GM23338 (cell line): ENCODE results near the gene XRCC4. TPM values are rescaled to one million over a fixed set of nuclear protein-coding genes. Genes with fewer than 3 reads are reported as not detected.

ENCODE experiments used
- ATAC-seq: fragments of 200-7000 bp; cut with Tn5 transposase; 3 replicates; pipeline ENCODE4 v1.9.1; 2020
- DNase-seq: peaks from one replicate; pipeline ENCODE4 v3.0.0-alpha.2; 2015; ENCODE audit warnings: low spot score
- H2AFZ ChIP-seq: fragments of 200-600 bp; sonication (generic); 2 replicates; pipeline ENCODE4 v1.8.0; 2016; ENCODE audit warnings: antibody characterized with exemption, mild to moderate bottlenecking, moderate library complexity
- H3F3A ChIP-seq: fragments of 200-600 bp; sonication (generic); replicated peaks from 2 replicates; pipeline ENCODE4 v1.8.0; 2017; ENCODE audit warnings: antibody characterized with exemption, mixed run types, low read depth
- H3K27ac ChIP-seq: fragments of 200-600 bp; sonication (generic); 2 replicates; pipeline ENCODE4 v1.6.1; 2016; ENCODE audit warnings: low read depth
- H3K27me3 ChIP-seq: fragments of 200-600 bp; sonication (generic); 2 replicates; pipeline ENCODE4 v1.8.0; 2016; ENCODE audit warnings: mild to moderate bottlenecking, mixed run types, moderate library complexity; ENCODE audit not compliant: insufficient read depth
- H3K36me3 ChIP-seq: fragments of 200-600 bp; sonication (generic); 2 replicates; pipeline ENCODE4 v1.8.0; 2016; ENCODE audit warnings: mild to moderate bottlenecking; ENCODE audit not compliant: insufficient read depth
- H3K4me1 ChIP-seq: fragments of 200-600 bp; sonication (generic); 2 replicates; pipeline ENCODE4 v1.8.0; 2016; ENCODE audit warnings: mild to moderate bottlenecking, moderate library complexity; ENCODE audit not compliant: insufficient read depth
- H3K4me2 ChIP-seq: fragments of 200-600 bp; sonication (generic); 2 replicates; pipeline ENCODE4 v1.7.1; 2017; ENCODE audit warnings: mixed run types
- H3K4me3 ChIP-seq: fragments of 200-600 bp; sonication (generic); 2 replicates; pipeline ENCODE4 v1.6.1; 2016; ENCODE audit warnings: mixed run types
- H3K79me2 ChIP-seq: fragments of 200-600 bp; sonication (generic); replicated peaks from 2 replicates; pipeline ENCODE4 v1.8.0; 2017; ENCODE audit warnings: mild to moderate bottlenecking; ENCODE audit not compliant: insufficient read depth
- H3K9me2 ChIP-seq: fragments of 200-600 bp; sonication (generic); 2 replicates; pipeline ENCODE4 v1.8.0; 2017; ENCODE audit not compliant: insufficient read depth
- H4K20me1 ChIP-seq: fragments of 200-600 bp; sonication (generic); replicated peaks from 2 replicates; pipeline ENCODE4 v1.8.0; 2017; ENCODE audit warnings: mild to moderate bottlenecking; ENCODE audit not compliant: insufficient read depth
- H3K27ac Mint-ChIP-seq: 2 replicates; pipeline ENCODE4 v1.8.0; 2020; ENCODE audit warnings: inconsistent platforms, mild to moderate bottlenecking, moderate library complexity, mixed read lengths
- H3K27me3 Mint-ChIP-seq: 3 replicates; pipeline ENCODE4 v1.8.0; 2022; ENCODE audit warnings: low read depth, mild to moderate bottlenecking, moderate library complexity, mixed read lengths, inconsistent platforms; ENCODE audit not compliant: insufficient read depth, poor library complexity
- H3K36me3 Mint-ChIP-seq: 3 replicates; pipeline ENCODE4 v1.8.0; 2021; ENCODE audit warnings: low read depth, mild to moderate bottlenecking, inconsistent platforms, moderate library complexity, mixed read lengths
- H3K4me1 Mint-ChIP-seq: 3 replicates; pipeline ENCODE4 v1.8.0; 2020; ENCODE audit warnings: mild to moderate bottlenecking, inconsistent platforms, mixed read lengths
- H3K4me3 Mint-ChIP-seq: 3 replicates; pipeline ENCODE4 v1.8.0; 2021; ENCODE audit warnings: moderate library complexity, mild to moderate bottlenecking, inconsistent platforms, mixed read lengths
- H3K9me3 Mint-ChIP-seq: 3 replicates; pipeline ENCODE4 v1.8.0; 2020; ENCODE audit warnings: moderate library complexity, mild to moderate bottlenecking, inconsistent platforms, mixed read lengths
- CREB1 ChIP-seq: fragments of 250-450 bp; sonication (Bioruptor Pico); IDR thresholded peaks from 2 replicates; pipeline ENCODE4 v1.5.0; 2020; ENCODE audit warnings: low read depth, mild to moderate bottlenecking, moderate library complexity
- EZH2phosphoT487 ChIP-seq: fragments of 200-600 bp; sonication (generic); IDR thresholded peaks from one replicate; pipeline ENCODE4 v1.8.1; 2018; ENCODE audit warnings: antibody characterized with exemption; ENCODE audit not compliant: unreplicated experiment
- JUNB ChIP-seq: IDR thresholded peaks from one replicate; pipeline ENCODE4 v1.6.1; 2016; ENCODE audit warnings: antibody characterized with exemption; ENCODE audit not compliant: unreplicated experiment
- NANOG ChIP-seq: IDR thresholded peaks from 2 replicates; pipeline ENCODE4 v1.6.1; 2016; ENCODE audit warnings: antibody characterized with exemption, borderline replicate concordance
- POLR2AphosphoS5 ChIP-seq: IDR thresholded peaks from 2 replicates; pipeline ENCODE4 v1.6.1; 2016; ENCODE audit warnings: antibody characterized with exemption, low read depth
- STAT1 ChIP-seq: IDR thresholded peaks from one replicate; pipeline ENCODE4 v1.6.1; 2016; ENCODE audit warnings: antibody characterized with exemption; ENCODE audit not compliant: unreplicated experiment
- ZNF114 ChIP-seq: fragments of 250-450 bp; sonication (Bioruptor Pico); IDR thresholded peaks from 2 replicates; pipeline ENCODE4 v1.5.0; 2020; ENCODE audit warnings: mild to moderate bottlenecking, moderate library complexity
- polyA plus RNA-seq: library from polyadenylated mRNA; unstranded; fragments of >200 nt; fragmentation: Nextera tagmentation; extraction: Ambion mirVana; gene quantifications from 2 replicates; pipeline ENCODE4 v1.2.1, GENCODE V29; 2016
- total RNA-seq: library from RNA; depleted of rRNA; stranded (reverse); fragments of >200 nt; shearing (Covaris generic); gene quantifications from 2 replicates; pipeline ENCODE4 v1.2.3, GENCODE V29; 2014
- TF ChIP-seq, protein P1 (sequence below), 2 experiments: fragments of 200-600 bp in 1 of 2; sonication (generic) in 1 of 2; conservative IDR thresholded peaks; 2 replicates each; pipeline versions ENCODE4 v1.5.1 to v1.6.1; 2016 to 2017; ENCODE audit warnings: antibody characterized with exemption in 2 of 2, low read depth in 2 of 2, mild to moderate bottlenecking in 2 of 2, moderate library complexity in 1 of 2
- TF ChIP-seq, protein P2 (sequence below): IDR thresholded peaks from 2 replicates; pipeline ENCODE4 v1.6.1; 2016; ENCODE audit warnings: antibody characterized with exemption
- TF ChIP-seq, protein P3 (sequence below): IDR thresholded peaks from one replicate; pipeline ENCODE4 v1.6.1; 2018; ENCODE audit warnings: antibody characterized with exemption; ENCODE audit not compliant: unreplicated experiment

Gene XRCC4
- total and polyA plus RNA-seq, 2 experiments from 2014 or later = 11.5 to 22.4 TPM

DNA sequence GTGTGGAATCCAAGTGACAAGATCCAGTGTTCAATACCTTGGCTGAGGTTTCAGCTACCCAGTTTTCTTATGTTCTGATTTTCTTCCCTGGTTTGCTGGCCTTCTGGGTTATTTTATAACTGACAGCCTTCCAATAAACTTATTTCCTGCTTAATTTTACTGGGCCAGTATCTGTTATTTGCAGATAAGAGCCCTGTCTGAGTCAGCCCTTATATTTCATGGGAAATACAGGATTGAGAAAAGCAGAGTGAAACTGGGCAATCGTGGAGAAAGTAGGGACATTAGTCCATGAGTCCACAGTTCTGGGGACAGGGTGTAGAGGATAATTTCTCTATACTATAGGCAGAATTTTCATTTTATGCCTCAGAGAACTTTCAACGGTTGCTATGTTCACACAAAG is 32.4 kb upstream of the XRCC4 start:
- Histone ChIP-seq H3K36me3 (no peaks in the 10 kb centered on the region), H3K4me3 (no peak overlapping the region), H4K20me1 (peaks cover 3% of the 10 kb centered on the region; the same call in 1 of the 2 replicates), H3K9me2 (no peaks in the 10 kb centered on the region), H3K79me2 (no peaks in the 10 kb centered on the region), H3F3A (no peaks in the 10 kb centered on the region), H2AFZ (no peak overlapping the region), H3K27ac (no peak overlapping the region), H3K27me3 (no peaks in the 10 kb centered on the region), H3K4me2 (no peak overlapping the region), H3K4me1 (no peaks in the 10 kb centered on the region)
- H3K27me3 Mint-ChIP-seq = peaks cover 2% of the 10 kb centered on the region
- H3K4me1 Mint-ChIP-seq = peaks cover 4% of the 10 kb centered on the region; the same call in 2 of the 3 replicates
- H3K4me3 Mint-ChIP-seq = no peak overlapping the region
- no peaks in the 10 kb centered on the region for H3K9me3 Mint-ChIP-seq
- DNase-seq (no peak), ATAC-seq (no peak)
- no peak overlapping the region for H3K27ac Mint-ChIP-seq
- H3K36me3 Mint-ChIP-seq = no peaks in the 10 kb centered on the region
- TF ChIP-seq STAT1 (no peak), ZNF114 (CRISPR knock-in tag) (no peak), CREB1 (no peak), JUNB (no peak), POLR2AphosphoS5 (no peak), EZH2phosphoT487 (no peak), NANOG (no peak)
- TF ChIP-seq, protein P1, sequence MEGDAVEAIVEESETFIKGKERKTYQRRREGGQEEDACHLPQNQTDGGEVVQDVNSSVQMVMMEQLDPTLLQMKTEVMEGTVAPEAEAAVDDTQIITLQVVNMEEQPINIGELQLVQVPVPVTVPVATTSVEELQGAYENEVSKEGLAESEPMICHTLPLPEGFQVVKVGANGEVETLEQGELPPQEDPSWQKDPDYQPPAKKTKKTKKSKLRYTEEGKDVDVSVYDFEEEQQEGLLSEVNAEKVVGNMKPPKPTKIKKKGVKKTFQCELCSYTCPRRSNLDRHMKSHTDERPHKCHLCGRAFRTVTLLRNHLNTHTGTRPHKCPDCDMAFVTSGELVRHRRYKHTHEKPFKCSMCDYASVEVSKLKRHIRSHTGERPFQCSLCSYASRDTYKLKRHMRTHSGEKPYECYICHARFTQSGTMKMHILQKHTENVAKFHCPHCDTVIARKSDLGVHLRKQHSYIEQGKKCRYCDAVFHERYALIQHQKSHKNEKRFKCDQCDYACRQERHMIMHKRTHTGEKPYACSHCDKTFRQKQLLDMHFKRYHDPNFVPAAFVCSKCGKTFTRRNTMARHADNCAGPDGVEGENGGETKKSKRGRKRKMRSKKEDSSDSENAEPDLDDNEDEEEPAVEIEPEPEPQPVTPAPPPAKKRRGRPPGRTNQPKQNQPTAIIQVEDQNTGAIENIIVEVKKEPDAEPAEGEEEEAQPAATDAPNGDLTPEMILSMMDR (conservative IDR thresholded peaks at IDR 0.05; ENCODE audit: low read depth in 2 of 2) = no peak
- TF ChIP-seq, protein P2, sequence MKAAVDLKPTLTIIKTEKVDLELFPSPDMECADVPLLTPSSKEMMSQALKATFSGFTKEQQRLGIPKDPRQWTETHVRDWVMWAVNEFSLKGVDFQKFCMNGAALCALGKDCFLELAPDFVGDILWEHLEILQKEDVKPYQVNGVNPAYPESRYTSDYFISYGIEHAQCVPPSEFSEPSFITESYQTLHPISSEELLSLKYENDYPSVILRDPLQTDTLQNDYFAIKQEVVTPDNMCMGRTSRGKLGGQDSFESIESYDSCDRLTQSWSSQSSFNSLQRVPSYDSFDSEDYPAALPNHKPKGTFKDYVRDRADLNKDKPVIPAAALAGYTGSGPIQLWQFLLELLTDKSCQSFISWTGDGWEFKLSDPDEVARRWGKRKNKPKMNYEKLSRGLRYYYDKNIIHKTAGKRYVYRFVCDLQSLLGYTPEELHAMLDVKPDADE = no peak
- TF ChIP-seq, protein P3, sequence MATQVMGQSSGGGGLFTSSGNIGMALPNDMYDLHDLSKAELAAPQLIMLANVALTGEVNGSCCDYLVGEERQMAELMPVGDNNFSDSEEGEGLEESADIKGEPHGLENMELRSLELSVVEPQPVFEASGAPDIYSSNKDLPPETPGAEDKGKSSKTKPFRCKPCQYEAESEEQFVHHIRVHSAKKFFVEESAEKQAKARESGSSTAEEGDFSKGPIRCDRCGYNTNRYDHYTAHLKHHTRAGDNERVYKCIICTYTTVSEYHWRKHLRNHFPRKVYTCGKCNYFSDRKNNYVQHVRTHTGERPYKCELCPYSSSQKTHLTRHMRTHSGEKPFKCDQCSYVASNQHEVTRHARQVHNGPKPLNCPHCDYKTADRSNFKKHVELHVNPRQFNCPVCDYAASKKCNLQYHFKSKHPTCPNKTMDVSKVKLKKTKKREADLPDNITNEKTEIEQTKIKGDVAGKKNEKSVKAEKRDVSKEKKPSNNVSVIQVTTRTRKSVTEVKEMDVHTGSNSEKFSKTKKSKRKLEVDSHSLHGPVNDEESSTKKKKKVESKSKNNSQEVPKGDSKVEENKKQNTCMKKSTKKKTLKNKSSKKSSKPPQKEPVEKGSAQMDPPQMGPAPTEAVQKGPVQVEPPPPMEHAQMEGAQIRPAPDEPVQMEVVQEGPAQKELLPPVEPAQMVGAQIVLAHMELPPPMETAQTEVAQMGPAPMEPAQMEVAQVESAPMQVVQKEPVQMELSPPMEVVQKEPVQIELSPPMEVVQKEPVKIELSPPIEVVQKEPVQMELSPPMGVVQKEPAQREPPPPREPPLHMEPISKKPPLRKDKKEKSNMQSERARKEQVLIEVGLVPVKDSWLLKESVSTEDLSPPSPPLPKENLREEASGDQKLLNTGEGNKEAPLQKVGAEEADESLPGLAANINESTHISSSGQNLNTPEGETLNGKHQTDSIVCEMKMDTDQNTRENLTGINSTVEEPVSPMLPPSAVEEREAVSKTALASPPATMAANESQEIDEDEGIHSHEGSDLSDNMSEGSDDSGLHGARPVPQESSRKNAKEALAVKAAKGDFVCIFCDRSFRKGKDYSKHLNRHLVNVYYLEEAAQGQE = no peak

DNA sequence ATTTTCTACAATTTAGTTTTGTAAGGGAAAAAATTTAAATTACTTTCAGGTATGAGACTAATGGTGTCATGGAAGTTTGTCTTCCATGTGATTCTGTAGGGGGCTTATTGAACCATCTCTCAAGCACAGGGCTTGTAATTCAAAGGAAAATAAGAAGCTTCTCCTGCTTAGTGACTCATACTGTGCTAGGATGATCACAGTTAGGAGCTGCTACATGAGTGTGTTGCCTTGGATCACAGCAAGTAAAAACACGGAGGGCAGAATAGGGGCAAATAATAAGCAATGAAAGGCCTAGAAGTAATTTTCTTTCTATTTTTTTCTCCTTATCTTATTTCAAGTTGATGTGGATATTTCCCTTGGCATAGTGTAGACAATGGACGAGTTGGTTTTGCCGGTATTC is 29.1 kb upstream of the XRCC4 start:
- H3K27ac ChIP-seq = no peak overlapping the region

More for the DNA sequence above, 29.1 kb upstream of the XRCC4 start:
- Histone ChIP-seq H3K27me3 (no peaks in the 10 kb centered on the region), H3K9me2 (no peaks in the 10 kb centered on the region), H3F3A (0 out of 2 replicates have a peak, but pooled peaks cover 4% of the 10 kb centered on the region), H3K4me1 (peaks cover 5% of the 10 kb centered on the region; the same call in 1 of the 2 replicates), H4K20me1 (peaks cover 7% of the 10 kb centered on the region; the same call in 1 of the 2 replicates), H3K79me2 (no peaks in the 10 kb centered on the region), H3K36me3 (no peaks in the 10 kb centered on the region; the same call in 1 of the 2 replicates), H3K4me2 (no peak overlapping the region), H2AFZ (no peak overlapping the region), H3K4me3 (no peak overlapping the region)
- TF ChIP-seq, protein P2 = no peak
- no peak for TF ChIP-seq NANOG
- no peak for TF ChIP-seq JUNB
- TF ChIP-seq POLR2AphosphoS5 = no peak
- Mint-ChIP-seq H3K9me3 (no peaks in the 10 kb centered on the region; the same call in 2 of the 3 replicates), H3K27ac (no peak overlapping the region), H3K36me3 (0 out of 3 replicates have a peak, but pooled peaks cover 3% of the 10 kb centered on the region), H3K4me1 (peaks cover 6% of the 10 kb centered on the region), H3K27me3 (no peaks in the 10 kb centered on the region), H3K4me3 (no peak overlapping the region)
- ATAC-seq (no peak), DNase-seq (no peak)
